Body of pancreas (tissue), 4 donors: ENCODE data around the gene IMPDH1.

Source experiments
- CTCF ChIP-seq, 7 experiments: fragments of 450-650 bp in 4 of 7; fragments of 200-600 bp in 3 of 7; sonication (generic) in 3 of 7; IDR thresholded peaks; one replicate each; pipeline ENCODE4 v1.5.1; 2016 to 2019; ENCODE audit warnings: antibody characterized with exemption in 7 of 7
- POLR2A ChIP-seq, 3 donors: fragments of 450-650 bp; IDR thresholded peaks; one replicate each; pipeline ENCODE4 v1.6.1; 2016; ENCODE audit warnings: antibody characterized with exemption in 3 of 3, mild to moderate bottlenecking in 2 of 3

GRCh38 chr7:128344431-128344774 is 65.4 kb downstream of the IMPDH1 start:
- TF ChIP-seq CTCF (IDR thresholded peaks at IDR 0.05) (no peak), POLR2A (IDR thresholded peaks at IDR 0.05) (no peak)
